ENCODE measurements around the gene LRRC8B. TPM values are rescaled to one million over a fixed set of nuclear protein-coding genes. Genes with fewer than 3 reads are reported as not detected.
"Not testable (repeated sequence)": the region's sequence is repeated elsewhere in the genome, so short reads cannot be mapped to it uniquely, and the experiment has no call there.

Gene LRRC8B
- total RNA-seq, 1 donor from 2014 or later = 3.6 TPM

DNA sequence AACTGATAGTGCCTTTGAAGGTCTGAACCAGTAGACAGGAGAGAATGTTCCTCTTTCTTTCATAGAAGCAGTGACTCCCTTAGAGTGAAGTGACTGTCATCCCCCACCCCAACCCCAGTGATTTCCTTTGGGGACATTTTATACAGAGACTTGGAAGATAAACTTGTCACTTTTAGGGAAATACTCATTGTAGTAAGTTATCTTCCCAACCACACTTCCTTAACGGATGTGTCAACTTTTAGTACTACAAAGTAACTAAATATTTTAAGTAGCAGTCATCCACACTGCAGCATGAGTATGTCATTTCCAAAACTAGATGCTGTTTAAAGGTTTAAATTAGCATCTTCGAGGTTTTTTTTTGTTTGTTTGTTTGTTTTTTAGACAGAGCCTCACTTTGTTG is 13.7 kb downstream of the LRRC8B start:
- peak overlapping the region; percentile 52 for H3K27ac ChIP-seq (replicated peaks)
- H3K4me1 ChIP-seq = peaks cover 24% of the 10 kb centered on the region
- H3K9me3 ChIP-seq (replicated peaks) = no peaks in the 10 kb centered on the region
- H3K4me3 ChIP-seq = no peak overlapping the region
- no peak for DNase-seq
- intact Hi-C loops (cut with micrococcal nuclease) = no loop called here
- TF ChIP-seq, protein P1, sequence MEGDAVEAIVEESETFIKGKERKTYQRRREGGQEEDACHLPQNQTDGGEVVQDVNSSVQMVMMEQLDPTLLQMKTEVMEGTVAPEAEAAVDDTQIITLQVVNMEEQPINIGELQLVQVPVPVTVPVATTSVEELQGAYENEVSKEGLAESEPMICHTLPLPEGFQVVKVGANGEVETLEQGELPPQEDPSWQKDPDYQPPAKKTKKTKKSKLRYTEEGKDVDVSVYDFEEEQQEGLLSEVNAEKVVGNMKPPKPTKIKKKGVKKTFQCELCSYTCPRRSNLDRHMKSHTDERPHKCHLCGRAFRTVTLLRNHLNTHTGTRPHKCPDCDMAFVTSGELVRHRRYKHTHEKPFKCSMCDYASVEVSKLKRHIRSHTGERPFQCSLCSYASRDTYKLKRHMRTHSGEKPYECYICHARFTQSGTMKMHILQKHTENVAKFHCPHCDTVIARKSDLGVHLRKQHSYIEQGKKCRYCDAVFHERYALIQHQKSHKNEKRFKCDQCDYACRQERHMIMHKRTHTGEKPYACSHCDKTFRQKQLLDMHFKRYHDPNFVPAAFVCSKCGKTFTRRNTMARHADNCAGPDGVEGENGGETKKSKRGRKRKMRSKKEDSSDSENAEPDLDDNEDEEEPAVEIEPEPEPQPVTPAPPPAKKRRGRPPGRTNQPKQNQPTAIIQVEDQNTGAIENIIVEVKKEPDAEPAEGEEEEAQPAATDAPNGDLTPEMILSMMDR (IDR thresholded peaks at IDR 0.05; ENCODE audit: borderline replicate concordance) = no peak
- H3K27me3 ChIP-seq (ENCODE audit: low read depth) = no peaks in the 10 kb centered on the region
- no peaks in the 10 kb centered on the region for H3K36me3 ChIP-seq

DNA sequence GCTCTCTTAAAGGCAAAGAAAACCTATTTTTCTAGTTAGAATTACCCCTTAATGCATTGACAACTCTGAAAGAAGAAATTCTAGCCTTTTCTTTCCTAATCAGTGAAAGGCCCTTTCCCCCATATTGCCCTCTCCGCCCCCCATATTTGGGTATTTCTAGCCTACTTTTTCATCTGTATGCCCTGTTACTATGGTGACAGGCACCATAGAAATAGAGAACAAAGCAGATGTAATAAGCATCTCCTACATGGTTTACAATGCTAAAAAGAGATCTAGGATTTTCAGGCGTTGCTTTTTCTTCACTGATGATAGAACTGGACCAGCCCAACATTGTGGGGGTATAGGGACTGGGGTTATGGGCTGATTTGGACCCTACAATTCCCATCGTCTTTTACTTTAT is 14.5 kb downstream of the LRRC8B start:
- Histone ChIP-seq H3K9me3 (replicated peaks) (no peaks in the 10 kb centered on the region), H3K27me3 (ENCODE audit: low read depth) (no peaks in the 10 kb centered on the region), H3K4me3 (no peak overlapping the region), H3K4me1 (peaks cover 29% of the 10 kb centered on the region), H3K27ac (replicated peaks) (no peak overlapping the region), H3K36me3 (no peaks in the 10 kb centered on the region)
- TF ChIP-seq, protein P1 (IDR thresholded peaks at IDR 0.05; ENCODE audit: borderline replicate concordance) = no peak
- intact Hi-C loops (cut with micrococcal nuclease) = no loop called here
- no peak for DNase-seq

DNA sequence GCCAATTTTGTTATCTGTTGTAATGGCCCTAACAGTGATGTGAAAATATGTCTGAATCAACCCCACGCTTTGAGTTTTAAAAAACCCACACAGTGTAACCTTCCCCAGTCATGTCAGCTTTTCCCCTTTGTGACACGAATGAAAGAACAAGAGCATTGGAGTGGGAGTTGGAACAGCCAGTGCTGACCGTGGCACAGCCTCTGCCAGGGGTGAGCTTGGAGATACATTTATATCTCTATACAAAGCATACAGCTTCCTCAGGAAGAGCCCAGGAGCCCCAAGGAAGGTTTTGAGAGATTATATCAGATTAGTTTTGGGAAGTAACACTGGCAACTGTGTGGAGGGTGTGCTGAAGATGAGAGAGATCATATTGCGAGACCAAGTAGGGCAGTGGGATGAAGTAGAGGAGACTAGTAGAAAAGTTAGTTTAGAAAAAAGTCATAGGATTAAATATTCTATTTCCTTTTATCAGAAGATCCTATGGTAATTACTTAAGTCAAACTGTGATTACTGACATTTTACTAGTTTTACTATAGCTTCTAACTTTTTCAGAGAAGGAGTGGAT is 15.9 kb downstream of the LRRC8B start:
- no peak overlapping the region for H3K27ac ChIP-seq (replicated peaks)
- no peaks in the 10 kb centered on the region for H3K36me3 ChIP-seq
- H3K27me3 ChIP-seq (ENCODE audit: low read depth) = no peaks in the 10 kb centered on the region
- no peaks in the 10 kb centered on the region for H3K9me3 ChIP-seq (replicated peaks)
- intact Hi-C loops (cut with micrococcal nuclease) = no loop called here
- TF ChIP-seq, protein P1 (IDR thresholded peaks at IDR 0.05; ENCODE audit: borderline replicate concordance) = no peak
- no peak for DNase-seq
- peaks cover 43% of the 10 kb centered on the region for H3K4me1 ChIP-seq
- no peak overlapping the region for H3K4me3 ChIP-seq

DNA sequence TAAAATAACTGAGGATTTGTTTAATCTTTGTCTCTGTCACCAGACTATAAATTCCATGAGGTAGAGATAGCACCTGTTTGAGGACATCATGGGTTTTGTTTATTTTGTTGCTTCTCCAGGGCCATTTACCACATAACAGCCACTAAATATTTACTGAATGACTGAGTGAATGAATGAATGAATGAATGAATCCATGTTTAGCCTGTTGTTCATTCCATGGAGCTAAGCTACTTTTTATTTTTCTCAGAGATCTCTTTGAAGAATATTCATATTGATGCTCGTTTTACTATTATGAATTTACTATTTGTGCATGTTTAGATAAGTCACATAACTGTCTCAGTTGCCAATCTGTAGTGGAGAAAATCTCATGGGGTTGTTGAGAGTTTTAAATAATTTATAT is 17.7 kb downstream of the LRRC8B start:
- Histone ChIP-seq H3K27me3 (ENCODE audit: low read depth) (no peaks in the 10 kb centered on the region), H3K4me3 (no peak overlapping the region), H3K4me1 (peaks cover 61% of the 10 kb centered on the region), H3K27ac (replicated peaks) (no peak overlapping the region), H3K9me3 (replicated peaks) (no peaks in the 10 kb centered on the region), H3K36me3 (no peaks in the 10 kb centered on the region)
- TF ChIP-seq, protein P1 (IDR thresholded peaks at IDR 0.05; ENCODE audit: borderline replicate concordance) = no peak
- intact Hi-C loops (cut with micrococcal nuclease) = no loop called here
- DNase-seq = no peak

DNA sequence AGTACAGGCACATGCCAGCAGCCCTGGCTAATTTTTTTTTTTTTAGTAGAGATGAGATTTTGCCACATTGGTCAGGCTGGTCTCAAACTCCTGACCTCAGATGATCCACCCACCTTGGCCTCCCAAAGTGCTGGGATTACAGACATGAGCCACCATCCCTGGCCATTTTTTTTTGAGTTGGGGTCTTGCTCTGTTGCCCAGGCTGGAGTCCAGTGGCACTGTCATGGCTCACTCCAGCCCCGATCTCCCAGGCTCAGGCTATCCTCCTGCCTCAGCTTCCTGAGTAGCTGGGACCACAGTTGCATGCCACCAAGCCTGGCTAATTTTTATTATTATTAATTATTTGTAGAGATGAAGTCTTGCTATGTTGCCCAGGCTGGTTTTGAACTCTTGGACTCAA is 19.0 kb downstream of the LRRC8B start:
- intact Hi-C loops (cut with micrococcal nuclease); DNase-seq; H3K27me3 ChIP-seq (ENCODE audit: low read depth); H3K4me3 ChIP-seq; H3K9me3 ChIP-seq (replicated peaks); H3K36me3 ChIP-seq: not testable (repeated sequence)
- Histone ChIP-seq H3K4me1 (peaks cover 62% of the 10 kb centered on the region), H3K27ac (replicated peaks) (peak overlapping the region; percentile 1)

DNA sequence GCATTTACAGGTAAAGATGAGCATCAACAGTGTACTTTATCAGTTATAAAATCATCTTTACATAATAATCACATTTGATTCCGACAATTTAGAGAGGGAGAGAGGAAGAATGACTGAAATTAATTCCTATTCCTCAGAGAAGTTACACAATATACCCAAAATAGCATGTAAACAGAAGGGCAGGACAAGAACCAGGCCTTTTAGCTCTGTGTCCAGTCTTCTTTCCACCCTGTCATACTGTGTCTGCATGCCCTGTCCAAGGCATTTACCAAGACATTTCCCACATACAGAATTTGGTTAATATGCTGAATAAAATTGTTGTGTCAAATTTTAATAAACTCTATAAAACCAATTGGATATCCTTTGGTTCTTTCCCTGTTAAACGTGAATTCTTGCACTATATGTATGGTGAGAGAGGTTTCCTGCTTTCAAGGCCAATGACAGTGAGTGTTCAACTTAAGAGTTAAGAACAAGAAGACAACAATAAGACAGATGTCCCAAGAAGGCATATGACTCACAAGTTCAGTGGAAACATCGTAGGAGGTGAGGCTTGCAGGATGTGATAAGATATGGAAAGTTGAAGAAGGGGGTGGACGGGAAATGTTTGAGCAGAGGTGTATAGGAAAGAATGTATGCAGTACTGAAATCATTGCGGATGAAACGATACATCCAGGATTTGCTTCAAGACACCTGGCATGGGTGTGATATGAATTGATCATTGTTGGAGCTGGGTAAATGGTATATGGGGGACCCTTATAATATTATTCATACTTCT is 20.8 kb downstream of the LRRC8B start:
- no peak for DNase-seq
- intact Hi-C loops (cut with micrococcal nuclease) = no loop called here
- TF ChIP-seq, protein P1 (IDR thresholded peaks at IDR 0.05; ENCODE audit: borderline replicate concordance) = no peak
- Histone ChIP-seq H3K27me3 (ENCODE audit: low read depth) (no peaks in the 10 kb centered on the region), H3K4me1 (peaks cover 63% of the 10 kb centered on the region), H3K9me3 (replicated peaks) (no peaks in the 10 kb centered on the region), H3K4me3 (no peak overlapping the region), H3K27ac (replicated peaks) (peak overlapping the region; percentile 36), H3K36me3 (no peaks in the 10 kb centered on the region)
